HEK293T (cell line): Measurements from ENCODE around the gene PLCB1.

Experiments used
- ARNT ChIP-seq: fragments of 450-650 bp; IDR thresholded peaks from 2 replicates; pipeline ENCODE4 v1.6.1; 2017; ENCODE audit warnings: mild to moderate bottlenecking
- BHLHE40 ChIP-seq: fragments of 450-650 bp; IDR thresholded peaks from 2 replicates; pipeline ENCODE4 v1.6.1; 2016; ENCODE audit warnings: mild to moderate bottlenecking, moderate library complexity, borderline replicate concordance
- FOXA1 ChIP-seq: fragments of 450-650 bp; IDR thresholded peaks from 2 replicates; pipeline ENCODE4 v1.6.1; 2016; ENCODE audit warnings: mild to moderate bottlenecking
- FOXM1 ChIP-seq: fragments of 450-650 bp; IDR thresholded peaks from 2 replicates; pipeline ENCODE4 v1.6.1; 2017; ENCODE audit warnings: mild to moderate bottlenecking, borderline replicate concordance
- SP1 ChIP-seq: fragments of 450-650 bp; IDR thresholded peaks from 2 replicates; pipeline ENCODE4 v1.6.1; 2017
- TARDBP ChIP-seq: fragments of 450-650 bp; IDR thresholded peaks from 2 replicates; pipeline ENCODE4 v1.6.1; 2016
- ZNF384 ChIP-seq: fragments of 450-650 bp; IDR thresholded peaks from 2 replicates; pipeline ENCODE4 v1.6.1; 2016

DNA sequence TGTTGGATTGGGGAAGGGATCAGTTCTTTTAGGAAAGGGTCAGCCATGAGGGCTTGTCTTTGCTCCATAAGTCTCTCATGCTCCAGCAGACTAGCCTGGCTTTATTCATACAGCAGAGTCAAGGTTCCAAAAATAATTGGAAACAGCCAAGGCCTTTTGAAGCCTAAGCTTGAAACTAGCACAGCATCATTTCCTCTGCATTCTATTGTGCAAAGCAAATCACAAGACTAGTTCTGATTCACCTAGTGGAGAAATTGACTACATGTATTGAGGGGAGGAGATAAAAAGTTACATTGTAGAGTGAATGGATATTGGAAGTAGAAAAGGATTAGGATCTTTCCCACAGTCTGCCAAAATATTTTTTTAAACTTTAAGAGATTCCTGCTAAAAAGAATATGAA is 777.5 kb downstream of the PLCB1 start:
- TF ChIP-seq ZNF384, result no peak
- no peak for TF ChIP-seq TARDBP
- TF ChIP-seq FOXA1, result no peak
- no peak for TF ChIP-seq ARNT
- no peak for TF ChIP-seq SP1
- no peak for TF ChIP-seq BHLHE40
- TF ChIP-seq FOXM1, result no peak
